ENCODE measurements around the gene VPS51. TPM values are rescaled to one million over a fixed set of nuclear protein-coding genes. Genes with fewer than 3 reads are reported as not detected.

Gene VPS51
- total and polyA plus RNA-seq, 9 of the 15 experiments (the other 6 are each of a cell fraction or from before 2014, with no cell fraction given), result 1.8 to 143 (median 46.8) TPM

- Histone ChIP-seq H2AFZ (ENCODE audit: low read depth, low read length) (no peak overlapping the region), H3K4me1 (replicated peaks in 1 of 2; ENCODE audit: control insufficient read depth in 2 of 2, insufficient read depth in 2 of 2, low read length in 2 of 2) (peaks cover 9 to 29% of the 10 kb centered on the region in 2 experiments; a peak in 4 of 5 replicates), H3K27ac (ENCODE audit: extremely low read depth, low read depth, low read length) (no peak overlapping the region), H4K20me1 (replicated peaks; ENCODE audit: control insufficient read depth, insufficient read depth, low read length) (no peaks in the 10 kb centered on the region), H3K9me1 (ENCODE audit: control insufficient read depth, insufficient read depth, low read length) (no peaks in the 10 kb centered on the region), H3K9me3 (replicated peaks; ENCODE audit: control insufficient read depth, insufficient read depth, low read depth, low read length) (no peaks in the 10 kb centered on the region), H3K27me3 (ENCODE audit: control insufficient read depth in 2 of 2, insufficient read depth in 2 of 2, low read length in 2 of 2) (no peaks in the 10 kb centered on the region), H3K9ac (ENCODE audit: insufficient read depth in 1 of 2, low read depth in 2 of 2, low read length in 2 of 2) (peak overlapping the region in 1 of 2 experiments; percentile 59; a peak in 1 of 4 replicates), H3K79me2 (ENCODE audit: control insufficient read depth, insufficient read depth, low read length) (peaks cover 5% of the 10 kb centered on the region; the same call in 1 of the 3 replicates), H3K4me3 (no peak overlapping the region), H3K36me3 (ENCODE audit: control insufficient read depth, insufficient read depth, low read length) (peaks cover 32% of the 10 kb centered on the region; the same call in 1 of the 3 replicates), H3K4me2 (ENCODE audit: insufficient read depth, low read length) (no peak overlapping the region)
- 87% methylated on average over 11 of the region's 15 CpGs for WGBS (ENCODE audit: insufficient coverage, low coverage, missing lambda C conversion rate)
- DNase-seq (ENCODE audit: extremely low read depth in 1 of 4, low spot score in 3 of 4) (no peak), ATAC-seq (no peak), FAIRE-seq (no peak)
- intact Hi-C loops (cut with micrococcal nuclease) (no loop called here), in situ Hi-C loops (cut with MboI) (no loop called here)
- ChIA-PET CTCF (ENCODE audit: low intra/inter-chr PET ratio) (no interaction called here), POLR2A (interaction anchor here (0.6 to 7.2 kb wide), 2 partner anchors 10 to 723 kb away, joined by 3 to 92 read pairs; partner anchors contain the start of gene VPS51)
- BruUV-seq (replicated peaks), result no TSS peak
- TF ChIP-seq ETV5 (CRISPR knock-in tag; IDR thresholded peaks at IDR 0.05; ENCODE audit: low read depth) (no peak), ZNF384 (IDR thresholded peaks at IDR 0.05; ENCODE audit: low read depth, low read length) (no peak), SAFB (IDR thresholded peaks at IDR 0.05; ENCODE audit: borderline replicate concordance, low read depth, low read length) (no peak), MBD1 (CRISPR knock-in tag; IDR thresholded peaks at IDR 0.05) (no peak), CTCFL (IDR thresholded peaks at IDR 0.05; ENCODE audit: borderline replicate concordance, insufficient read depth, low read depth, low read length, poor library complexity, severe bottlenecking) (no peak), HDAC2 (IDR thresholded peaks at IDR 0.05) (no peak), PHTF2 (CRISPR knock-in tag; IDR thresholded peaks at IDR 0.05) (no peak), PBX2 (CRISPR knock-in tag; IDR thresholded peaks at IDR 0.05; ENCODE audit: low read depth) (no peak), PBX2 (tag; conservative IDR thresholded peaks at IDR 0.05; ENCODE audit: low read depth) (no peak), WHSC1 (IDR thresholded peaks at IDR 0.05; ENCODE audit: low read length) (no peak), ZFX (CRISPR knock-in tag; IDR thresholded peaks at IDR 0.05) (no peak), NR2C2 (CRISPR knock-in tag; IDR thresholded peaks at IDR 0.05) (no peak), NR2C2 (tag; IDR thresholded peaks at IDR 0.05) (no peak), STAT5B (CRISPR knock-in tag; IDR thresholded peaks at IDR 0.05) (no peak), TAF1 (IDR thresholded peaks at IDR 0.05; ENCODE audit: control insufficient read depth, extremely low read depth, insufficient read depth, low read length, severe bottlenecking) (no peak), KAT2B (IDR thresholded peaks at IDR 0.05; ENCODE audit: low read depth, low read length) (no peak), BACH1 (tag; IDR thresholded peaks at IDR 0.05) (no peak), CTBP1 (IDR thresholded peaks at IDR 0.05; ENCODE audit: borderline replicate concordance) (no peak)
Measured at GRCh38 chr11:65107078-65107477, 11.1 kb downstream of the VPS51 start.

Measured in K562 (cell line).